B cell (primary cell): ENCODE results near the gene OLFML2B.

ENCODE experiments used
- EZH2 ChIP-seq: IDR thresholded peaks from 2 replicates; pipeline ENCODE4 v1.6.1; 2012; ENCODE audit warnings: borderline replicate concordance, low read depth, mild to moderate bottlenecking, moderate library complexity, low read length; ENCODE audit not compliant: insufficient read depth, poor library complexity, severe bottlenecking
- TF ChIP-seq, protein P1 (sequence below): fragments of 200-600 bp; IDR thresholded peaks from one replicate; pipeline ENCODE4 v1.8.0; 2022; ENCODE audit warnings: antibody characterized with exemption, mild to moderate bottlenecking

- TF ChIP-seq, protein P1, sequence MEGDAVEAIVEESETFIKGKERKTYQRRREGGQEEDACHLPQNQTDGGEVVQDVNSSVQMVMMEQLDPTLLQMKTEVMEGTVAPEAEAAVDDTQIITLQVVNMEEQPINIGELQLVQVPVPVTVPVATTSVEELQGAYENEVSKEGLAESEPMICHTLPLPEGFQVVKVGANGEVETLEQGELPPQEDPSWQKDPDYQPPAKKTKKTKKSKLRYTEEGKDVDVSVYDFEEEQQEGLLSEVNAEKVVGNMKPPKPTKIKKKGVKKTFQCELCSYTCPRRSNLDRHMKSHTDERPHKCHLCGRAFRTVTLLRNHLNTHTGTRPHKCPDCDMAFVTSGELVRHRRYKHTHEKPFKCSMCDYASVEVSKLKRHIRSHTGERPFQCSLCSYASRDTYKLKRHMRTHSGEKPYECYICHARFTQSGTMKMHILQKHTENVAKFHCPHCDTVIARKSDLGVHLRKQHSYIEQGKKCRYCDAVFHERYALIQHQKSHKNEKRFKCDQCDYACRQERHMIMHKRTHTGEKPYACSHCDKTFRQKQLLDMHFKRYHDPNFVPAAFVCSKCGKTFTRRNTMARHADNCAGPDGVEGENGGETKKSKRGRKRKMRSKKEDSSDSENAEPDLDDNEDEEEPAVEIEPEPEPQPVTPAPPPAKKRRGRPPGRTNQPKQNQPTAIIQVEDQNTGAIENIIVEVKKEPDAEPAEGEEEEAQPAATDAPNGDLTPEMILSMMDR, result no peak
- no peak for TF ChIP-seq EZH2
Measured at GRCh38 chr1:161941726-161942436, 81.8 kb downstream of the OLFML2B start.
